HepG2 (cell line): ENCODE results near the gene INKA1. TPM values are rescaled to one million over a fixed set of nuclear protein-coding genes. Genes with fewer than 3 reads are reported as not detected.
A peak's percentile ranks its signal among the peaks of the same experiment; 100 is the strongest.

Experiments used
- ATF1 ChIP-seq: IDR thresholded peaks from 2 replicates; pipeline ENCODE4 v1.6.1; 2016; ENCODE audit warnings: mild to moderate bottlenecking, control low read depth
- FLYWCH1 ChIP-seq: sonication (generic); formaldehyde crosslinking; IDR thresholded peaks from 2 replicates; pipeline ENCODE4 v1.8.1; 2023; ENCODE audit warnings: mild to moderate bottlenecking, missing genetic modification reagents
- GATA4 ChIP-seq: sonication (generic); IDR thresholded peaks from 2 replicates; pipeline ENCODE4 v1.6.1; 2016; ENCODE audit warnings: antibody characterized with exemption, low read depth, borderline replicate concordance
- KDM3A ChIP-seq: IDR thresholded peaks from 2 replicates; pipeline ENCODE4 v1.6.1; 2018; ENCODE audit warnings: low read depth, missing compliant biosample characterization
- KLF12 ChIP-seq: sonication (generic); formaldehyde crosslinking; IDR thresholded peaks from 2 replicates; pipeline ENCODE4 v1.4.0; 2020; ENCODE audit warnings: missing genetic modification reagents, borderline replicate concordance
- MAFF ChIP-seq: IDR thresholded peaks from 2 replicates; pipeline ENCODE4 v1.6.1; 2011; ENCODE audit warnings: low read depth, low read length, improper control_type of control experiment
- MIER3 ChIP-seq: IDR thresholded peaks from 2 replicates; pipeline ENCODE4 v1.6.1; 2016; ENCODE audit warnings: missing compliant biosample characterization, borderline replicate concordance
- NCOR1 ChIP-seq: fragments of 200-600 bp; sonication (generic); IDR thresholded peaks from 2 replicates; pipeline ENCODE4 v1.7.0; 2017; ENCODE audit warnings: antibody characterized with exemption, low read length, borderline replicate concordance
- NKX3-1 ChIP-seq: sonication (generic); formaldehyde crosslinking; IDR thresholded peaks from 2 replicates; pipeline ENCODE4 v1.5.0; 2020; ENCODE audit warnings: missing genetic modification reagents
- PCBP1 ChIP-seq: fragments of 200-400 bp; formaldehyde crosslinking; IDR thresholded peaks from 2 replicates; pipeline ENCODE4 v1.6.1; 2017; ENCODE audit warnings: mild to moderate bottlenecking, low read depth, low read length, borderline replicate concordance
- PHF5A ChIP-seq: IDR thresholded peaks from one replicate; pipeline ENCODE4 v1.6.1; 2018; ENCODE audit warnings: low read depth, missing genetic modification reagents; ENCODE audit not compliant: unreplicated experiment
- POLR2AphosphoS2 ChIP-seq: IDR thresholded peaks from 2 replicates; pipeline ENCODE4 v1.6.1; 2011; ENCODE audit warnings: low read depth, low read length, improper control_type of control experiment
- SCMH1 ChIP-seq: sonication (generic); formaldehyde crosslinking; IDR thresholded peaks from 2 replicates; pipeline ENCODE4 v1.9.0; 2021; ENCODE audit warnings: missing genetic modification reagents, mild to moderate bottlenecking, borderline replicate concordance
- SKI ChIP-seq: fragments of 450-650 bp; IDR thresholded peaks from one replicate; pipeline ENCODE4 v1.6.1; 2018; ENCODE audit warnings: mild to moderate bottlenecking; ENCODE audit not compliant: partially characterized antibody
- SMAD1 ChIP-seq: sonication (generic); formaldehyde crosslinking; IDR thresholded peaks from 2 replicates; pipeline ENCODE4 v1.4.0; 2020; ENCODE audit warnings: missing genetic modification reagents, low read depth, mild to moderate bottlenecking, borderline replicate concordance
- U2AF2 ChIP-seq: fragments of 200-400 bp; formaldehyde crosslinking; IDR thresholded peaks from 2 replicates; pipeline ENCODE4 v1.6.1; 2017; ENCODE audit warnings: low read depth, mild to moderate bottlenecking, low read length
- ZBTB2 ChIP-seq: sonication (generic); formaldehyde crosslinking; IDR thresholded peaks from 2 replicates; pipeline ENCODE4 v1.8.0; 2022; ENCODE audit warnings: low read depth, missing genetic modification reagents
- ZBTB8A ChIP-seq: sonication (generic); formaldehyde crosslinking; IDR thresholded peaks from 2 replicates; pipeline ENCODE4 v1.4.0; 2020; ENCODE audit warnings: mild to moderate bottlenecking, low read depth, missing genetic modification reagents, borderline replicate concordance
- ZKSCAN1 ChIP-seq: fragments of 150-350 bp; IDR thresholded peaks from 2 replicates; pipeline ENCODE4 v1.6.1; 2014; ENCODE audit warnings: low read length
- ZNF251 ChIP-seq: sonication (generic); formaldehyde crosslinking; IDR thresholded peaks from 2 replicates; pipeline ENCODE4 v1.9.0; 2021; ENCODE audit warnings: mild to moderate bottlenecking, missing genetic modification reagents
- ZNF33B ChIP-seq: sonication (generic); formaldehyde crosslinking; IDR thresholded peaks from 2 replicates; pipeline ENCODE4 v1.5.1; 2020; ENCODE audit warnings: mild to moderate bottlenecking, missing genetic modification reagents
- ZNF501 ChIP-seq: sonication (generic); formaldehyde crosslinking; IDR thresholded peaks from 2 replicates; pipeline ENCODE4 v1.5.1; 2020; ENCODE audit warnings: mild to moderate bottlenecking, moderate library complexity, missing genetic modification reagents
- ZNF558 ChIP-seq: sonication (generic); formaldehyde crosslinking; IDR thresholded peaks from 2 replicates; pipeline ENCODE4 v1.9.0; 2022; ENCODE audit warnings: mild to moderate bottlenecking, missing genetic modification reagents, borderline replicate concordance
- ZNF670 ChIP-seq: sonication (generic); formaldehyde crosslinking; IDR thresholded peaks from 2 replicates; pipeline ENCODE4 v1.8.0; 2022; ENCODE audit warnings: mild to moderate bottlenecking, missing genetic modification reagents, borderline replicate concordance
- ZNF724P ChIP-seq: sonication (generic); formaldehyde crosslinking; IDR thresholded peaks from 2 replicates; pipeline ENCODE4 v1.8.0; 2022; ENCODE audit warnings: missing genetic modification reagents, borderline replicate concordance
- ZNF766 ChIP-seq: sonication (generic); formaldehyde crosslinking; IDR thresholded peaks from 2 replicates; pipeline ENCODE4 v1.5.0; 2020; ENCODE audit warnings: missing genetic modification reagents, borderline replicate concordance
- ZNF83 ChIP-seq: sonication (generic); formaldehyde crosslinking; IDR thresholded peaks from 2 replicates; pipeline ENCODE4 v1.4.0; 2020; ENCODE audit warnings: missing genetic modification reagents, mild to moderate bottlenecking, borderline replicate concordance
- polyA plus RNA-seq, 8 experiments: library from polyadenylated mRNA; depleted of rRNA in 3 of 8; stranded (reverse) in 7 of 8; unstranded in 1 of 8; fragments of >200 nt; fragmentation: Illumina TruSeq in 4 of 8; extraction: Trizol in 4 of 8; gene quantifications; 2 replicates each; pipeline versions ENCODE4 v1.2.1 to v1.2.3, GENCODE V29; 2011 to 2016; ENCODE audit warnings: low read depth in 4 of 8, missing spikeins in 1 of 8, mixed read lengths in 1 of 8; ENCODE audit not compliant: insufficient read depth in 1 of 8
- total RNA-seq, 5 experiments: library from RNA; depleted of rRNA; stranded (reverse); fragments of >200 nt; fragmentation: Illumina TruSeq; extraction: Trizol; gene quantifications; 2 replicates each; pipeline ENCODE4 v1.2.3, GENCODE V29; 2016; ENCODE audit warnings: low read depth in 1 of 5
- TF ChIP-seq, protein P1 (sequence below): sonication (generic); formaldehyde crosslinking; IDR thresholded peaks from 2 replicates; pipeline ENCODE4 v1.8.0; 2022; ENCODE audit warnings: missing genetic modification reagents, low read depth, mild to moderate bottlenecking, borderline replicate concordance
- TF ChIP-seq, protein P2 (sequence below): sonication (generic); formaldehyde crosslinking; IDR thresholded peaks from 2 replicates; pipeline ENCODE4 v1.5.1; 2020; ENCODE audit warnings: mild to moderate bottlenecking, missing genetic modification reagents, moderate library complexity

INKA1 gene
- total and polyA plus RNA-seq, 2 of the 13 experiments (the other 11 are each of a cell fraction or from before 2014, with no cell fraction given): 0.22 to 0.41 TPM

GRCh38 chr3:49802719-49803464 lies at the start of gene INKA1 (continued):
- no peak for TF ChIP-seq ZBTB2 (CRISPR knock-in tag)
- TF ChIP-seq ZNF670: no peak
- TF ChIP-seq PHF5A (CRISPR knock-in tag): peak; percentile 72
- TF ChIP-seq KDM3A: peak; percentile 79; the same call in 1 of the 2 replicates
- no peak for TF ChIP-seq KLF12 (CRISPR knock-in tag)
- no peak for TF ChIP-seq ZNF766 (CRISPR knock-in tag)
- TF ChIP-seq, protein P1, sequence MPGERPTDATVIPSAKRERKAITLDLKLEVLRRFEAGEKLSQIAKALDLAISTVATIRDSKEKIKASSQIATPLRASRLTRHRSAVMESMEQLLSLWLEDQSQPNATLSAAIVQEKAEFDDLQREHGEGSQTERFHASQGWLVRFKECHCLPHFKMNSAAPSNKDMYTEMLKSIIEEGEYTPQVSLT (CRISPR knock-in tag): no peak
- TF ChIP-seq ZBTB8A: no peak
- no peak for TF ChIP-seq ZKSCAN1
- no peak for TF ChIP-seq ZNF558
- TF ChIP-seq MAFF: no peak
- TF ChIP-seq SMAD1 (CRISPR knock-in tag): peak; percentile 97; the same call in 1 of the 2 replicates
- TF ChIP-seq POLR2AphosphoS2: no peak
- no peak for TF ChIP-seq FLYWCH1 (CRISPR knock-in tag)
- TF ChIP-seq, protein P2, sequence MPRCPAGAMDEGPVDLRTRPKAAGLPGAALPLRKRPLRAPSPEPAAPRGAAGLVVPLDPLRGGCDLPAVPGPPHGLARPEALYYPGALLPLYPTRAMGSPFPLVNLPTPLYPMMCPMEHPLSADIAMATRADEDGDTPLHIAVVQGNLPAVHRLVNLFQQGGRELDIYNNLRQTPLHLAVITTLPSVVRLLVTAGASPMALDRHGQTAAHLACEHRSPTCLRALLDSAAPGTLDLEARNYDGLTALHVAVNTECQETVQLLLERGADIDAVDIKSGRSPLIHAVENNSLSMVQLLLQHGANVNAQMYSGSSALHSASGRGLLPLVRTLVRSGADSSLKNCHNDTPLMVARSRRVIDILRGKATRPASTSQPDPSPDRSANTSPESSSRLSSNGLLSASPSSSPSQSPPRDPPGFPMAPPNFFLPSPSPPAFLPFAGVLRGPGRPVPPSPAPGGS: 0 out of 2 replicates have a peak, but pooled peaks have one; percentile 26
- TF ChIP-seq ZNF251 (CRISPR knock-in tag): no peak
- no peak for TF ChIP-seq ZNF33B (CRISPR knock-in tag)
- TF ChIP-seq SCMH1 (CRISPR knock-in tag): no peak
- no peak for TF ChIP-seq GATA4
- no peak for TF ChIP-seq MIER3 (CRISPR knock-in tag)
- TF ChIP-seq ZNF501 (CRISPR knock-in tag): peak; percentile 82
- no peak for TF ChIP-seq NKX3-1 (CRISPR knock-in tag)
- TF ChIP-seq SKI: peak; percentile 78
- 0 out of 2 replicates have a peak, but pooled peaks have one; percentile 75 for TF ChIP-seq ZNF724P
- TF ChIP-seq PCBP1: no peak
- no peak for TF ChIP-seq ATF1 (CRISPR knock-in tag)
- TF ChIP-seq NCOR1: no peak
- no peak for TF ChIP-seq U2AF2
- TF ChIP-seq ZNF83 (CRISPR knock-in tag): no peak
